Measurements from ENCODE around the gene STK24.

DNA sequence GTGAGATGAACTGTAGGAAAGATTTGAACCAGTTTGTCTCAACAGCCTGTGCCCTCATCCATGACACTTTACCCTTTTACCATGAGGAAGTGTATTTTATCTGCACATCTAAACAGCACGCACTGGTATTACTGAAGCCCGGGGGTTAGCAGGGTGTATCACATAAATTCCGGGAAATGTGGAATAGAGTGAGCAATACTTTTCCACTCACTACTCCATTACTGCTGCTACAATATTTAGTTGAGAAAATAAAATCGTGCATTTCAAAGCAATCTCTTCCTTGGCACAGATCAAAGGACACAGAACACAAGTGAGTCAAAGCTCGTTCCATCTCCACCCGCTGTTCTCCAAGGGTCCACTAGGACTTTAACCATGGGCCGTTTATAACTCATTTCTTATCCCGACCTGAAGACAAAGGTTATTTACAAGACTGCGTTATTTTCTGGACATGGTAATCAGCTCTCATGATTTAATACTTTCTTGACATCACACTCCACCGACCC is 35.2 kb downstream of the STK24 start:
- TF ChIP-seq CTCF (conservative IDR thresholded peaks at IDR 0.05; ENCODE audit: low read depth, low read length) (no peak), EZH2 (IDR thresholded peaks at IDR 0.05; ENCODE audit: borderline replicate concordance, low read depth, low read length, poor library complexity, severe bottlenecking) (no peak)

Measured in A673 (cell line).